Transverse colon (tissue), 4 donors: ENCODE measurements around the gene APCDD1L. TPM values are rescaled to one million over a fixed set of nuclear protein-coding genes. Genes with fewer than 3 reads are reported as not detected.
A peak's percentile ranks its signal among the peaks of the same experiment; 100 is the strongest.

Experiments used
- DNase-seq: peaks from one replicate; pipeline ENCODE4 v3.0.0-alpha.2; 2019
- H3K27ac ChIP-seq, 4 donors: fragments of 200-600 bp; sonication (generic); 2 replicates each; pipeline ENCODE4 v1.5.1; 2016 to 2018; ENCODE audit warnings: inconsistent platforms in 4 of 4
- H3K27me3 ChIP-seq: fragments of 200-600 bp; sonication (generic); 2 replicates; pipeline ENCODE4 v1.5.1; 2017; ENCODE audit warnings: inconsistent platforms
- H3K36me3 ChIP-seq, 4 donors: fragments of 200-600 bp; sonication (generic); 2 replicates each; pipeline ENCODE4 v1.5.1; 2017 to 2019; ENCODE audit warnings: inconsistent platforms in 4 of 4
- H3K4me1 ChIP-seq, 4 donors: fragments of 200-600 bp; sonication (generic); 2 replicates each; pipeline ENCODE4 v1.5.1; 2017 to 2020; ENCODE audit warnings: inconsistent platforms in 4 of 4
- H3K4me3 ChIP-seq, 4 donors: fragments of 200-600 bp; sonication (generic); 1 replicate in 1 of 4; 2 replicates in 3 of 4; pipeline versions ENCODE4 v1.5.1 to v1.6.1; 2017 to 2019; ENCODE audit warnings: inconsistent platforms in 4 of 4
- H3K9me3 ChIP-seq, 2 donors: fragments of 200-600 bp; sonication (generic); 2 replicates each; pipeline ENCODE4 v1.5.1; 2017 to 2019; ENCODE audit warnings: inconsistent platforms in 2 of 2
- EP300 ChIP-seq: sonication (generic); formaldehyde crosslinking; IDR thresholded peaks from one replicate; pipeline ENCODE4 v1.6.1; 2017; ENCODE audit warnings: antibody characterized with exemption, low read depth
- POLR2A ChIP-seq: fragments of 450-650 bp; IDR thresholded peaks from one replicate; pipeline ENCODE4 v1.6.1; 2016; ENCODE audit warnings: antibody characterized with exemption, mild to moderate bottlenecking, moderate library complexity
- POLR2AphosphoS5 ChIP-seq, 3 donors: sonication (generic); formaldehyde crosslinking; IDR thresholded peaks; one replicate each; pipeline ENCODE4 v1.6.1; 2016; ENCODE audit warnings: antibody characterized with exemption in 3 of 3
- WGBS, 2 donors: methylation state at CpG; one replicate each; pipeline ENCODE4 v1.1.5; 2018; ENCODE audit warnings: low coverage in 1 of 2; 5-methylcytosine and 5-hydroxymethylcytosine counted together
- in situ Hi-C, 4 donors: fragments of 200-750 bp; cut with MboI; loops; one replicate each; pipeline versions ENCODE4 v1.15.0 to v1.15.1; 2017; ENCODE audit warnings: low sequenced_read_pairs in 3 of 4, low pct_ligation_motif_present in 1 of 4, low pct_unique_long_range_greater_than_20kb in 1 of 4
- intact Hi-C: fragments of 100-400 bp; cut with DNase I; formaldehyde crosslinking; loops from one replicate; pipeline ENCODE4 v1.15.1; 2023; ENCODE audit warnings: low total_unique reads
- total RNA-seq, 4 donors: library from RNA; depleted of rRNA; stranded (reverse); fragments of >200 nt; gene quantifications; one replicate each; pipeline ENCODE4 v1.1.0, GENCODE V29; 2016
- TF ChIP-seq, protein P1 (sequence below), 5 experiments: fragments of 200-600 bp in 3 of 5; fragments of 450-650 bp in 2 of 5; sonication (generic) in 3 of 5; IDR thresholded peaks; 1 replicate in 2 of 5; 2 replicates in 3 of 5; pipeline ENCODE4 v1.5.1; 2016 to 2017; ENCODE audit warnings: antibody characterized with exemption in 5 of 5, inconsistent platforms in 3 of 5, mild to moderate bottlenecking in 2 of 5, moderate library complexity in 1 of 5

Gene APCDD1L
- total RNA-seq, 4 donors from 2014 or later = 0.16 TPM; not detected in 3

DNA sequence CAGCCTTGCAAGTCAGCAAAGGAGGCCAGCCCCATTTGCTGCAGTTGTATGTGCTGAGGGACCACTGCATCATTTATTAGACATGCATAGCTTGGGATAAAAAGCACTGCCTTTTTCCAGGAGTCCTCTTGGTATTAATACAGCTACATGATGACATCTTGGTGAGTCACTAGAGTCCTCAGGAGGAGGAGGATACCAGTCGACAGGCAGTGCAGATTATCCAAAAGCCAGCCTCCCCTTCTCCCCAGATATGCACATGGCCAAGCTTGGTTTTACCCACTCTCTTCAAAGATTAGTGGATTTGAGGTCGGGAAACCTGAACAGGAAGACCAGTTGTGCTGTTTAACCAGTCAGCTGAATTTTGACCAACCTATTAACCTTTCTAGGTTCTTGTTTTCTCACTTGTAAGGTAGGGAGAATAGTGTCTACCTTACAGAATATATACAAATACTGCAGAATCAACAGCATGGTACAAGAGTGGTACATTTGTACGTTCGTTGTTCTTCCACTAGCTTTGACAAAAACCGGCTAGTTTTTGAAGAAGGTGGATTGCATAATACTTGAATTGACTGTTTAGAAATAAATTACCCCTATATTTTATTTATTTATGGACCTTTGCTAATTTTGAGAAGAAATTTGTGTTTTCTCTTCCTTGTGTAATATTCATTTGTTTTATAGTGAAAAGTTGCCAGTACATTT lies 94.3 kb downstream of the APCDD1L start:
- H3K27ac ChIP-seq = no peak overlapping the region
- 71 to 87% methylated on average over 3 to 5 of the region's 5 CpGs for WGBS, 2 donors
- in situ Hi-C loops (loop anchor here in 1 of 4 donors (25.0 kb wide), 1 partner anchor 109 kb away; the partner anchor contains the start of gene RAB22A), intact Hi-C loops (no loop called here)
- H3K4me1 ChIP-seq = peaks cover 0 to 19% (median 4%) of the 10 kb centered on the region in 4 donors
- DNase-seq = no peak
- H3K9me3 ChIP-seq = no peaks in the 10 kb centered on the region
- H3K27me3 ChIP-seq = no peaks in the 10 kb centered on the region
- H3K4me3 ChIP-seq = no peak overlapping the region
- TF ChIP-seq, protein P1, sequence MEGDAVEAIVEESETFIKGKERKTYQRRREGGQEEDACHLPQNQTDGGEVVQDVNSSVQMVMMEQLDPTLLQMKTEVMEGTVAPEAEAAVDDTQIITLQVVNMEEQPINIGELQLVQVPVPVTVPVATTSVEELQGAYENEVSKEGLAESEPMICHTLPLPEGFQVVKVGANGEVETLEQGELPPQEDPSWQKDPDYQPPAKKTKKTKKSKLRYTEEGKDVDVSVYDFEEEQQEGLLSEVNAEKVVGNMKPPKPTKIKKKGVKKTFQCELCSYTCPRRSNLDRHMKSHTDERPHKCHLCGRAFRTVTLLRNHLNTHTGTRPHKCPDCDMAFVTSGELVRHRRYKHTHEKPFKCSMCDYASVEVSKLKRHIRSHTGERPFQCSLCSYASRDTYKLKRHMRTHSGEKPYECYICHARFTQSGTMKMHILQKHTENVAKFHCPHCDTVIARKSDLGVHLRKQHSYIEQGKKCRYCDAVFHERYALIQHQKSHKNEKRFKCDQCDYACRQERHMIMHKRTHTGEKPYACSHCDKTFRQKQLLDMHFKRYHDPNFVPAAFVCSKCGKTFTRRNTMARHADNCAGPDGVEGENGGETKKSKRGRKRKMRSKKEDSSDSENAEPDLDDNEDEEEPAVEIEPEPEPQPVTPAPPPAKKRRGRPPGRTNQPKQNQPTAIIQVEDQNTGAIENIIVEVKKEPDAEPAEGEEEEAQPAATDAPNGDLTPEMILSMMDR (IDR thresholded peaks at IDR 0.05) = no peak
- TF ChIP-seq EP300 (no peak), POLR2AphosphoS5 (IDR thresholded peaks at IDR 0.05) (no peak), POLR2A (no peak)
- no peaks in the 10 kb centered on the region for H3K36me3 ChIP-seq

DNA sequence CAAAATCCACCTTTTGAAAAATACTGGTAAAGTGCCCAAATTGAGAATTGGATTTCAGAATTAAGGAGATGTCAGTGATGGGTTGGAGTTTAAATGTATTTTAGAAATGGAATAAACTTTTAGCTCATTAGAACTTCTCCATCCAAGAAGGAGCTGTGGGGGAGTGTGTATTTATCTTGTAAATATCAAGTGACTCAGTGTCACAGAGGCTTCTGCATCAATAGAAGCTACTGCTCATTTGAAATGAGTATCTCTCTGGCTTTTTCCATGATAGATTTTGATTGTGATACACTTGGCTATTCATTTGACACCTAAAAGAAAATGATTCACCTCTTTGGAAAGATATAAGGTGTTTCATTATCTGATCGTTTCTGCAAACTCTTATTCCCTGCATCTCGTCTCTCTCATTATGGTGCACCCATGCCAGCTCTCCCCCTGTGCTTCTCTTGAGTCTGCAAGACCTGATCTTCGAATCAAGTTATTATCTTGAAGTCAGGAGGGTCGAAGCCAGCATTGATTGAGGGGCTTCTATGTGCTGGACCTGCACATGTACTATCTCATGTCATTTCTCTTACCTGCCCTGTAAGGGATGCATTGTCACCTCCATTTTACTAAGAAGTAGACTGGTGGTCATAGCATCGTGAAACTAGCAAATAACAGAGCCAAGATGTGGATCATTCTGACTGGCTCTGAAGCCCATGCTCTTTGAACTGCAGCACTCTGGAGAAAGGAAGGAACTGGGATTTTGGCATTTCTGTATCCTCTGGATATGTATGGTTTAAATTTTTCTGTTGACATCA lies 96.0 kb downstream of the APCDD1L start:
- no peak for DNase-seq
- intact Hi-C loops = no loop called here
- Histone ChIP-seq H3K27ac (no peak overlapping the region), H3K4me3 (no peak overlapping the region), H3K9me3 (no peaks in the 10 kb centered on the region), H3K4me1 (peaks cover 3 to 24% (median 7%) of the 10 kb centered on the region in 4 donors), H3K36me3 (no peaks in the 10 kb centered on the region), H3K27me3 (no peaks in the 10 kb centered on the region)
- in situ Hi-C loops = loop anchor here in 1 of 4 donors (25.0 kb wide), 1 partner anchor 107 kb away; the partner anchor contains the start of gene RAB22A
- TF ChIP-seq POLR2A (no peak), POLR2AphosphoS5 (IDR thresholded peaks at IDR 0.05) (no peak), EP300 (no peak)
- TF ChIP-seq, protein P1 (IDR thresholded peaks at IDR 0.05) = no peak
- 71 to 93% methylated on average over 2 to 5 of the region's 5 CpGs for WGBS, 2 donors

DNA sequence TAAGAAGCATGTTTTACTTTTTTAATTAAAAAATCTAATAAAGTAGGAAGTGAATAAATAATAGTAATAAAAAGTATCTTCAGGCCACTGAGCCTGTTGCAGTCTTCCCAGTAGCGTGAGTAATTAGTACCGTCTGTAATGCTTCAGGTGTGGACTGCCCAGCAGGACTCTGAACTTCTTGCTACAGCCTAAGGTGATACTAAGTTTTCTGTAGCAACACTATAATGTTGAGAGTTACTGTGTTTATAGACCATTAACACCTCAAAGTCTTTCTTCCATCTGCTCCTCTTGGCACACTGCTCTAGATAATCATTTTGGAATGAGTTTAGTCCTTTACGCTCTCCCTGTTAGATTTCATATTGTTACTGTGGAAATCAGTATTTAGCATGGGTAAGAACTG lies 97.8 kb downstream of the APCDD1L start:
- no peaks in the 10 kb centered on the region for H3K36me3 ChIP-seq
- in situ Hi-C loops = loop anchor here in 1 of 4 donors (25.0 kb wide), 1 partner anchor 105 kb away; the partner anchor contains the start of gene RAB22A
- H3K4me3 ChIP-seq = no peak overlapping the region
- H3K27ac ChIP-seq = peak overlapping the region in 2 of 4 donors; percentile 3 to 20
- DNase-seq = no peak
- no peaks in the 10 kb centered on the region for H3K9me3 ChIP-seq
- no peaks in the 10 kb centered on the region for H3K27me3 ChIP-seq
- peaks cover 3 to 21% (median 7%) of the 10 kb centered on the region in 4 donors for H3K4me1 ChIP-seq
- 80% methylated on average over 3 of the region's 3 CpGs; no CpG with 5 or more reads in 1 of the 2 donors for WGBS, 2 donors
- intact Hi-C loops = no loop called here
- TF ChIP-seq EP300 (no peak), POLR2A (no peak), POLR2AphosphoS5 (IDR thresholded peaks at IDR 0.05) (no peak)
- TF ChIP-seq, protein P1 (IDR thresholded peaks at IDR 0.05) = no peak

DNA sequence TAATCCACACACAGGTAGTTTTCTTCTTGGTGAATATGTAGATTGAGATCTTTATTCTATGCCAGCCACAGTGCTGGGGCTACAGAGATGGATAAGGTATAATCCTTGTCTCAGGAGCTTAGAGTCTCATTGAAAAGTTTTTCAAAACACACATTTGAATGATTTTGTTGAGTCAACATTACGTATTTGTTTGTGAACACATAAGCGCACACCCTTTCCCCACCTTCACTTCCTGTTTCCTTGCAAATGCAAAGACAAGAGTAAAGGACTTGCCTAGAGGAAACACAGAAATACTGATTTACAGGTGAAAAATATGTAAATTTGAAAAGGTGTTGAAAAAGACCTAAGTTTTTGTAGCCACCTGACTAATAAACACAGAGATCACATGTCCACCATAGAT lies 98.4 kb downstream of the APCDD1L start:
- 68% methylated on average over 2 of the region's 2 CpGs; no CpG with 5 or more reads in 1 of the 2 donors for WGBS, 2 donors
- TF ChIP-seq POLR2A = no peak
- TF ChIP-seq POLR2AphosphoS5 (IDR thresholded peaks at IDR 0.05) = no peak
- TF ChIP-seq, protein P1 (IDR thresholded peaks at IDR 0.05) = no peak
- no peak for TF ChIP-seq EP300
- DNase-seq = no peak
- in situ Hi-C loops = loop anchor here in 1 of 4 donors (25.0 kb wide), 1 partner anchor 105 kb away; the partner anchor contains the start of gene RAB22A
- Histone ChIP-seq H3K27ac (peak overlapping the region in 2 of 4 donors; percentile 3 to 20), H3K9me3 (no peaks in the 10 kb centered on the region), H3K4me1 (peaks cover 3 to 21% (median 7%) of the 10 kb centered on the region in 4 donors), H3K4me3 (no peak overlapping the region), H3K36me3 (no peaks in the 10 kb centered on the region), H3K27me3 (no peaks in the 10 kb centered on the region)
- intact Hi-C loops = no loop called here
